Glutamatergic neuron (in vitro differentiated cells): ENCODE results near the gene GALNT8. TPM values are rescaled to one million over a fixed set of nuclear protein-coding genes. Genes with fewer than 3 reads are reported as not detected.

Experiments used
- DNase-seq: peaks from one replicate; pipeline ENCODE4 v3.0.0; 2022
- H3K27ac Mint-ChIP-seq: one replicate; pipeline ENCODE4 v1.8.0; 2020; ENCODE audit warnings: mild to moderate bottlenecking, mixed read lengths, inconsistent platforms; ENCODE audit not compliant: unreplicated experiment
- H3K27me3 Mint-ChIP-seq: one replicate; pipeline ENCODE4 v1.8.0; 2020; ENCODE audit warnings: mild to moderate bottlenecking, moderate library complexity, mixed read lengths, inconsistent platforms; ENCODE audit not compliant: unreplicated experiment
- H3K36me3 Mint-ChIP-seq: one replicate; pipeline ENCODE4 v1.8.0; 2020; ENCODE audit warnings: mild to moderate bottlenecking, mixed read lengths, inconsistent platforms; ENCODE audit not compliant: unreplicated experiment
- H3K4me1 Mint-ChIP-seq: one replicate; pipeline ENCODE4 v1.8.0; 2020; ENCODE audit warnings: mild to moderate bottlenecking, low read depth, mixed read lengths, inconsistent platforms; ENCODE audit not compliant: unreplicated experiment
- H3K4me3 Mint-ChIP-seq: one replicate; pipeline ENCODE4 v1.8.0; 2020; ENCODE audit warnings: mild to moderate bottlenecking, mixed read lengths, inconsistent platforms; ENCODE audit not compliant: unreplicated experiment
- H3K9me3 Mint-ChIP-seq: one replicate; pipeline ENCODE4 v1.8.0; 2020; ENCODE audit warnings: mild to moderate bottlenecking, moderate library complexity, mixed read lengths, inconsistent platforms; ENCODE audit not compliant: unreplicated experiment
- CTCF ChIP-seq: fragments of 200-600 bp; sonication (generic); IDR thresholded peaks from one replicate; pipeline ENCODE4 v1.5.0; 2021; ENCODE audit not compliant: partially characterized antibody, unreplicated experiment
- total RNA-seq: library from RNA; stranded (reverse); fragmentation: NEBNext Ultra II Directional; extraction: Animal tissue kit (Norgen Biotek cat#: 25700); gene quantifications from one replicate; pipeline ENCODE4 v1.2.1, GENCODE V29; 2021; ENCODE audit not compliant: unreplicated experiment

The GALNT8 gene
- total RNA-seq, 1 donor from 2014 or later = 25.3 TPM

GRCh38 chr12:4789776-4790175, 69.6 kb downstream of the GALNT8 start:
- TF ChIP-seq CTCF = no peak
- Mint-ChIP-seq H3K4me3 (no peak overlapping the region), H3K27me3 (no peaks in the 10 kb centered on the region), H3K9me3 (no peaks in the 10 kb centered on the region), H3K27ac (no peak overlapping the region), H3K4me1 (peaks cover 30% of the 10 kb centered on the region), H3K36me3 (peaks cover 20% of the 10 kb centered on the region)
- DNase-seq = no peak

DNA sequence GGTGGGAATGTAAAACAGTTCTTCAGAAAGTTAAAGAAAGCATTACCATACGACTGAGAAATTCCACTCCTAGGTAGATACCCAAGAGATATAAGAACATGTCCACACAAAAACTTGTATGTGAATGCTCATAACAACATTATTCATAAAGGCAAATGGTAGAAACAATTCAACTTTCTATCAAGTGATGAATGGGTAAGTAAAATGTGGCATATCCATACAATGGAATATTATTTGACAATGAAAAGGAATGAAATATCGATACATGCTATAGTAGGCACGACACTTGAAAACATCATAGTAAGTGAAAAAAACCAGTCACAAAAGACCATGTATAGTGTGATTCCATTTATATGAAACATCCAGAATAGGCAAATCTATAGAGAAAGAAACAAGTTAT, 71.3 kb downstream of the GALNT8 start:
- Mint-ChIP-seq H3K36me3 (peaks cover 19% of the 10 kb centered on the region), H3K4me3 (no peak overlapping the region), H3K27ac (no peak overlapping the region), H3K9me3 (no peaks in the 10 kb centered on the region), H3K4me1 (peaks cover 24% of the 10 kb centered on the region), H3K27me3 (peaks cover 2% of the 10 kb centered on the region)
- DNase-seq = no peak
- no peak for TF ChIP-seq CTCF

DNA sequence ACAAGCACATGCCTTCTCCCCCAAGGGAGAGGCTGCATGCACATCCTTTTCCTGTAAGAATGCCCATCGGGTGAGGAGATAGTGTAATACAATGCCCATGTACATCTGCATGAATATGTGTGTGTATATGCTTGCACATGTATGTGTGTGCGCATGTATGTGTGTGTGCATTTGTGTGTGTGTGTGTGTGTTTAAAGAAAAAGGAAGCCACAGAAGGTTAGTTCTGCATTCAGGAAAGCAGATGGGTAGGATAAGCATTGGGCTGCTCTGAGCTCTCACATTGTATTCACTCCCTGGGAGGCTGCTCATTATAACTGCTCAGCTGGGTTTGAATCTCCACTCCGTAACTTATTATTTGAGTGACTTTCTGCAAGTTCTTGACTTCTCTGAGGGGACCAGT, 74.3 kb downstream of the GALNT8 start:
- H3K27me3 Mint-ChIP-seq = peaks cover 4% of the 10 kb centered on the region
- H3K27ac Mint-ChIP-seq = no peak overlapping the region
- TF ChIP-seq CTCF = no peak
- H3K36me3 Mint-ChIP-seq = peaks cover 19% of the 10 kb centered on the region
- peaks cover 10% of the 10 kb centered on the region for H3K4me1 Mint-ChIP-seq
- H3K4me3 Mint-ChIP-seq = no peak overlapping the region
- DNase-seq = no peak
- peaks cover 4% of the 10 kb centered on the region for H3K9me3 Mint-ChIP-seq

DNA sequence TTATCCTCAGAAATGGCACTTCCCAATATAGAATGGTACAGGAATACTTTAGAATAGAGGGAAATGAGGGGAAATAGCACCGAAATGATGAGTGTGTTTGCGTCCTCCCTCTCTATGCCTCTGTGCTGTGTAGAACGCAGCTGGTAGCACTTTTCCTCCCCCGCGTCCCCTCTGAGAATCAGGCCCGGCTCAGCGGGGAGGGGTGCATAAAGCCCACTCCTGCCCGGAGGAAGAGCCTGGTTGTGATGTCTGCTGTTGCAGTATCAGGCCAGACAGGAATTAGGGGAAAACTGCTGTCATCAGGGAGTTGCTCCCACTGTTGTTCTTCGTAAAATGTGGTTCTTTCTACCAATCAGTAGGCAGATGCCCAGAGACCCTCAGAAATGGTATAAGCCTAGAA, 76.0 kb downstream of the GALNT8 start:
- no peak for TF ChIP-seq CTCF
- H3K27me3 Mint-ChIP-seq = peaks cover 4% of the 10 kb centered on the region
- no peak for DNase-seq
- no peak overlapping the region for H3K4me3 Mint-ChIP-seq
- no peak overlapping the region for H3K27ac Mint-ChIP-seq
- H3K36me3 Mint-ChIP-seq = peaks cover 18% of the 10 kb centered on the region
- H3K9me3 Mint-ChIP-seq = peaks cover 4% of the 10 kb centered on the region
- peaks cover 10% of the 10 kb centered on the region for H3K4me1 Mint-ChIP-seq

GRCh38 chr12:4796694-4797482, 76.7 kb downstream of the GALNT8 start:
- Mint-ChIP-seq H3K27me3 (peaks cover 4% of the 10 kb centered on the region), H3K27ac (no peak overlapping the region), H3K36me3 (peaks cover 11% of the 10 kb centered on the region), H3K9me3 (peaks cover 4% of the 10 kb centered on the region), H3K4me1 (peaks cover 10% of the 10 kb centered on the region), H3K4me3 (no peak overlapping the region)
- no peak for DNase-seq
- TF ChIP-seq CTCF = no peak
